ENCODE data around the gene THAP10.

- TF ChIP-seq CTCF (IDR thresholded peaks at IDR 0.05) = no peak
- TF ChIP-seq JUN (CRISPR knock-in tag; IDR thresholded peaks at IDR 0.05) = no peak
- TF ChIP-seq HMGXB4 (CRISPR knock-in tag; IDR thresholded peaks at IDR 0.05) = no peak
- no peak for TF ChIP-seq ATF3 (CRISPR knock-in tag; conservative IDR thresholded peaks at IDR 0.05)
- TF ChIP-seq SP1 (CRISPR knock-in tag; conservative IDR thresholded peaks at IDR 0.05) = no peak
- no peak for TF ChIP-seq ZNF281 (CRISPR knock-in tag; IDR thresholded peaks at IDR 0.05)
- no peak for TF ChIP-seq ATF6 (CRISPR knock-in tag; IDR thresholded peaks at IDR 0.05)
- TF ChIP-seq ZNF512 (CRISPR knock-in tag; IDR thresholded peaks at IDR 0.05; ENCODE audit: borderline replicate concordance) = no peak
- TF ChIP-seq FOXP1 (CRISPR knock-in tag; IDR thresholded peaks at IDR 0.05; ENCODE audit: borderline replicate concordance) = no peak
- TF ChIP-seq ZBTB21 (CRISPR knock-in tag; IDR thresholded peaks at IDR 0.05; ENCODE audit: borderline replicate concordance) = no peak
These were observed 37.6 kb downstream of the THAP10 start for GRCh38 chr15:70854666-70854976.

All from WTC11 (cell line).